ENCODE results near the gene HDAC5. TPM values are rescaled to one million over a fixed set of nuclear protein-coding genes. Genes with fewer than 3 reads are reported as not detected.
A peak's percentile ranks its signal among the peaks of the same experiment; 100 is the strongest.

Gene HDAC5
- total RNA-seq, 4 donors from 2014 or later, result 31.1 to 135 (median 68.0) TPM

DNA sequence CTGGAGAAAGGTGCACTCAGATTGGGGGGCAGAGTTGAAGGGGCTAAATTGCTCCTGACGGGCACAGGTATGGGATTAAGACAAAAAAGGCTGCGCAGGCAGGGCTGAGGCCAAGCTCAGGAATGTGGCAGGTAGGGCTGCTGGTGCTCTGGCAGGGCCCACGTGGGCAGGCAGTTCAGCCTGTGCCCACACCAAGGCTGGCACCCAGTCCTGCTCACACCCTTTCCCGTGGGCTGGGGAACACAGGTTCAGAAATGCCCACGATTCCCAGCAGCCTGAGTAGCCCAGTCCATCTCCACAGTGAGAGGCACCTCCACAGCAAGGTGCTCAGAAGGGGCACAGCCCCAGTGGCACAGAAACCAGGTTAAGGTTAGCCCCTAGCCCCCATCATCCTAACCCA, 4.4 kb downstream of the HDAC5 start:
- no peak overlapping the region for H3K4me3 ChIP-seq
- H3K36me3 ChIP-seq, result peaks cover 0 to 35% (median 4%) of the 10 kb centered on the region in 3 donors
- H3K4me1 ChIP-seq, result peaks cover 19 to 84% (median 54%) of the 10 kb centered on the region in 3 donors
- H3K9me3 ChIP-seq, result no peaks in the 10 kb centered on the region
- 15 to 37% methylated on average over 3 to 5 of the region's 5 CpGs for WGBS, 2 donors
- intact Hi-C loops (cut with DNase I), result no loop called here
- TF ChIP-seq, protein P1, sequence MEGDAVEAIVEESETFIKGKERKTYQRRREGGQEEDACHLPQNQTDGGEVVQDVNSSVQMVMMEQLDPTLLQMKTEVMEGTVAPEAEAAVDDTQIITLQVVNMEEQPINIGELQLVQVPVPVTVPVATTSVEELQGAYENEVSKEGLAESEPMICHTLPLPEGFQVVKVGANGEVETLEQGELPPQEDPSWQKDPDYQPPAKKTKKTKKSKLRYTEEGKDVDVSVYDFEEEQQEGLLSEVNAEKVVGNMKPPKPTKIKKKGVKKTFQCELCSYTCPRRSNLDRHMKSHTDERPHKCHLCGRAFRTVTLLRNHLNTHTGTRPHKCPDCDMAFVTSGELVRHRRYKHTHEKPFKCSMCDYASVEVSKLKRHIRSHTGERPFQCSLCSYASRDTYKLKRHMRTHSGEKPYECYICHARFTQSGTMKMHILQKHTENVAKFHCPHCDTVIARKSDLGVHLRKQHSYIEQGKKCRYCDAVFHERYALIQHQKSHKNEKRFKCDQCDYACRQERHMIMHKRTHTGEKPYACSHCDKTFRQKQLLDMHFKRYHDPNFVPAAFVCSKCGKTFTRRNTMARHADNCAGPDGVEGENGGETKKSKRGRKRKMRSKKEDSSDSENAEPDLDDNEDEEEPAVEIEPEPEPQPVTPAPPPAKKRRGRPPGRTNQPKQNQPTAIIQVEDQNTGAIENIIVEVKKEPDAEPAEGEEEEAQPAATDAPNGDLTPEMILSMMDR (IDR thresholded peaks at IDR 0.05), result no peak
- no peak for TF ChIP-seq POLR2A (IDR thresholded peaks at IDR 0.05)
- no peaks in the 10 kb centered on the region for H3K27me3 ChIP-seq
- peak overlapping the region; percentile 28 to 69 (median 39) for H3K27ac ChIP-seq
- no peak for DNase-seq

DNA sequence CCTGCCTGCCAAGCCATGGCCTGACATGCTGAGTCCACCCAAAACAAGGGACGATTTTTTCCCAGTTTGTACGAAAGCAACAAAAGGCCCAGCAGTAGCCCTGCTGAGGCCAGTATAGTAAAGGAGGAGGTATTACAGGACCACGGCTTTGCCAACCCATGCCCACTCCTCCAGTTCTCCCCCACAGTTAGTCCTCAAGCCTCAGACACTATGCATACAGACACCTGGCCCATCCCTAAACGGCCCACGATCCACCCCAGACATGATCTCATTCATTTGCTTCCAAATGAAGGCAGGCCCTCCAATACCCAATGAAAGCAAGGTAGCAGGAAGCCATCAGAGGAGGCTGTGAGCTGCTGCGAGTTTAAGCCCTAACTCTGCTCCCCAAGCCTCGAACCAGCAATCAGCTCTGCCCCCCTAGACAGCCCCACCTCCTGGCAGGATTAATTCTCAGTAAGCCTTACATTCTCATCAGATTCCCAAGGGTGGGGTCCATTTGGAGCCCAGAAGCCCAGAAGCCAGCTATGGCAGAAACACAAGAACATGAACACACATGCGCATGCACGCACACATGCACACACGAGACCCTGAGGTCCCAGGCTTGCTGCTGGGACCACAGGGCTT, 4.9 kb downstream of the HDAC5 start:
- intact Hi-C loops (cut with DNase I), result no loop called here
- no peak for DNase-seq
- H3K27ac ChIP-seq, result peak overlapping the region; percentile 28 to 69 (median 39)
- no peaks in the 10 kb centered on the region for H3K27me3 ChIP-seq
- no peak for TF ChIP-seq POLR2A (IDR thresholded peaks at IDR 0.05)
- TF ChIP-seq, protein P1 (IDR thresholded peaks at IDR 0.05), result peak in 1 of 6 experiments; percentile 12
- 45 to 49% methylated on average over 6 to 10 of the region's 10 CpGs for WGBS, 2 donors
- H3K36me3 ChIP-seq, result peaks cover 0 to 38% (median 4%) of the 10 kb centered on the region in 3 donors
- no peaks in the 10 kb centered on the region for H3K9me3 ChIP-seq
- H3K4me3 ChIP-seq, result no peak overlapping the region
- peaks cover 22 to 87% (median 58%) of the 10 kb centered on the region in 3 donors for H3K4me1 ChIP-seq

DNA sequence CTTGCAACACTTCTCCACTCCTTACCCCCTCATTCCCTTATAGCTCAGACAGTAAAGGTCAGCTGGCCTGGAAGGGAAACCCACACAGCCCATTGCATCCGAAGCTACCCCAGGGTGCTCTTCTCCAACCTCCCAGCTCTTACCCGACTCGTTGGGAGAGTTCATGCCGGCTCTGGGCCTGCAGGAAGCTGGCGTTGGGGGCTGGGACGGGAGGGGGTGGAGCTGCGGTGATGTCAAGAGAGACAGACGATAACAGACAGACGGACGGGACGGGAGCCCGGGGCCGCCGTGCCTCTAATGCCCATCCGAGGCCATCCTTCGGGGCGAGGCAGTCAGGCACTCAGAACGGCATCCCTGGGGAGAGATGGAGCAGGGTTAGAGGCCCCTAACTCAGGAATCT, 6.1 kb downstream of the HDAC5 start:
- Histone ChIP-seq H3K36me3 (peaks cover 0 to 38% (median 4%) of the 10 kb centered on the region in 3 donors), H3K9me3 (no peaks in the 10 kb centered on the region), H3K27ac (no peak overlapping the region), H3K4me1 (peaks cover 26 to 91% (median 66%) of the 10 kb centered on the region in 3 donors), H3K4me3 (no peak overlapping the region), H3K27me3 (no peaks in the 10 kb centered on the region)
- no peak for DNase-seq
- intact Hi-C loops (cut with DNase I), result no loop called here
- TF ChIP-seq, protein P1 (IDR thresholded peaks at IDR 0.05), result no peak
- TF ChIP-seq POLR2A (IDR thresholded peaks at IDR 0.05), result no peak
- 83% methylated on average over 11 of the region's 18 CpGs; no CpG with 5 or more reads in 1 of the 2 donors for WGBS, 2 donors

DNA sequence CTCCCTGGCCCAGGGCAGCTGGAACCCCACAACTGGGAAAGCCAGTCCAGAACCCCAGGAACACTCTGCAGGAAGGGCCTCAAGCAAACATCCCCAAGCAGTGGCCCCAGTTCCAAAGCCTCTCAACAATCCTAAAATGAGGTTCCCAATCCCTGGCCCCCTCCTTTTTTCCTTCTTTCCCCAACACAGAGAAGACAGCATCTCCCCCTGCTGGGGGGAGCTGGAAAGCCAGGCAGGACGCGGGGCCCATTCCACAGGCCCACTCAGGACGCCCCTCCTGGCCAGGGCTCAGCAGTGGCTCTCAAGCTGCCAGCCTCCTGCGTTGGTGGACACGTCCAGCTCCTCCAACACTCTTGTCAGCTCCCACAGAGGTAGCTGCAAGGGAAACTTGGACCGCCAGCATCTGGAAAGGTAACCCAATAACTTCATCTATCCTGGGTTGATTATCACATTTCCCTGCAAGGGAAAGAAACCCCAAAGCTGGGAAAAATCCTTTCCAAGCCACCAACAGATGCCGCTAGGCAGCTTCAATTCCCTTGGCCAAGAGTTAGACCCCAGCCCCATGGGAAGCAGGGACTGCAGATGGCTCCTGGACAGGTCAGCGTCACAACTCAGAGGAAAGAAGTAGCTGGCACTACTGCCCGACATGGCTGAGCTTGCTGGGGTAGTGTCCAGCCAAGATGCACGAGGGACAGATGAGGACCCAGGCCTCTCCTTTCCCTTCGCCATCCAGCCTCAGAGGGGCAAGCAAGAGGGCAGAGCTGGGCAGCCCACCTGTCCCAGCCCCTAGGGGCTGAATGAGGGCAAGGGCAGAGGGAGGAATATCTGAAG, 7.6 kb downstream of the HDAC5 start:
- Histone ChIP-seq H3K4me3 (no peak overlapping the region), H3K36me3 (peaks cover 0 to 38% (median 4%) of the 10 kb centered on the region in 3 donors), H3K27ac (no peak overlapping the region), H3K4me1 (peaks cover 33 to 91% (median 66%) of the 10 kb centered on the region in 3 donors), H3K27me3 (no peaks in the 10 kb centered on the region), H3K9me3 (no peaks in the 10 kb centered on the region)
- DNase-seq, result no peak
- intact Hi-C loops (cut with DNase I), result no loop called here
- TF ChIP-seq POLR2A (IDR thresholded peaks at IDR 0.05), result no peak
- TF ChIP-seq, protein P1 (IDR thresholded peaks at IDR 0.05), result peak; percentile 14 to 73 (median 59)
- 23 to 73% methylated on average over 5 to 6 of the region's 11 CpGs for WGBS, 2 donors
